BE2C (cell line): ENCODE results near the gene PPIB.

Experiments used
- DNase-seq: peaks from one replicate; pipeline ENCODE4 v3.0.0-alpha.2; 2020
- H3K27me3 ChIP-seq: fragments of 250-450 bp; sonication (Bioruptor Pico); 2 replicates; pipeline ENCODE4 v1.5.1; 2020; ENCODE audit warnings: mild to moderate bottlenecking
- H3K36me3 ChIP-seq: fragments of 250-450 bp; sonication (Bioruptor Pico); 2 replicates; pipeline ENCODE4 v1.5.1; 2020; ENCODE audit warnings: mild to moderate bottlenecking
- H3K4me1 ChIP-seq: fragments of 250-450 bp; sonication (Bioruptor Pico); 2 replicates; pipeline ENCODE4 v1.5.1; 2020
- H3K4me3 ChIP-seq: 2 replicates; pipeline ENCODE4 v1.5.1; 2011; ENCODE audit warnings: low read depth, low read length
- H3K9me3 ChIP-seq: fragments of 250-450 bp; sonication (Bioruptor Pico); 2 replicates; pipeline ENCODE4 v1.5.1; 2020
- TF ChIP-seq, protein P1 (sequence below): IDR thresholded peaks from 2 replicates; pipeline ENCODE4 v1.5.1; 2012; ENCODE audit warnings: mild to moderate bottlenecking, low read depth, low read length

Gene PPIB

DNA sequence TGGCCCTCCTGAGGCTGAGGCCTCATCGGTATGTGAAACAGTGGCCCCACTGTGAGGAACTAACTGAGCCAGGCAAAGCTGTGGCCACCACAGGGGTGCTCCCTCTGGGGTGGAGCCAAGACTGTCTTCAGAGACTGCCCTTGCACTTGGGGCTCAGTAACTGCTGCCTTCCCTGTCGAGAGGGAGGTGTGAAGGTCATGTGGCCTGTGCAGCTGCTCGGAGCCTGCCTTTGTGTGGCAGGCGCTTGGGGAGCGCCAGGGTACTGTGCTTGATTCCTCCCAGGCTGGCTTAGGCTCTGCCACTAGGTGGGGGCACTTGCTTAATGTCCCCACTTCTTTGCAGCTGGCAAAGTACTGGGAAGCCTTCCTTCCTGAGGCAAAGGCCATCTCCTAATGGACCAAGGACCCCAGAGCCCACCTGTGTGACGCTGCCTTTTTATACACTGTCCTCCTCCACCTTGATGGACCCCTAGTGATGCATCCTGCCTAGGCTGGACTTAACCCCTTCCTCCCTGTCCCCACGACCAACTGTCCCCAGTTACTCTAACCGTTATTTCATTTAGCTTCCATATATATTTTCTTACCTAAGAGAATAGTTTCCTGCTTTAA, 25.5 kb downstream of the PPIB start:
- Histone ChIP-seq H3K4me3 (no peak overlapping the region), H3K36me3 (peaks cover 56% of the 10 kb centered on the region), H3K27me3 (no peaks in the 10 kb centered on the region), H3K9me3 (no peaks in the 10 kb centered on the region), H3K4me1 (peaks cover 14% of the 10 kb centered on the region)
- no peak for DNase-seq
- TF ChIP-seq, protein P1, sequence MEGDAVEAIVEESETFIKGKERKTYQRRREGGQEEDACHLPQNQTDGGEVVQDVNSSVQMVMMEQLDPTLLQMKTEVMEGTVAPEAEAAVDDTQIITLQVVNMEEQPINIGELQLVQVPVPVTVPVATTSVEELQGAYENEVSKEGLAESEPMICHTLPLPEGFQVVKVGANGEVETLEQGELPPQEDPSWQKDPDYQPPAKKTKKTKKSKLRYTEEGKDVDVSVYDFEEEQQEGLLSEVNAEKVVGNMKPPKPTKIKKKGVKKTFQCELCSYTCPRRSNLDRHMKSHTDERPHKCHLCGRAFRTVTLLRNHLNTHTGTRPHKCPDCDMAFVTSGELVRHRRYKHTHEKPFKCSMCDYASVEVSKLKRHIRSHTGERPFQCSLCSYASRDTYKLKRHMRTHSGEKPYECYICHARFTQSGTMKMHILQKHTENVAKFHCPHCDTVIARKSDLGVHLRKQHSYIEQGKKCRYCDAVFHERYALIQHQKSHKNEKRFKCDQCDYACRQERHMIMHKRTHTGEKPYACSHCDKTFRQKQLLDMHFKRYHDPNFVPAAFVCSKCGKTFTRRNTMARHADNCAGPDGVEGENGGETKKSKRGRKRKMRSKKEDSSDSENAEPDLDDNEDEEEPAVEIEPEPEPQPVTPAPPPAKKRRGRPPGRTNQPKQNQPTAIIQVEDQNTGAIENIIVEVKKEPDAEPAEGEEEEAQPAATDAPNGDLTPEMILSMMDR = no peak

DNA sequence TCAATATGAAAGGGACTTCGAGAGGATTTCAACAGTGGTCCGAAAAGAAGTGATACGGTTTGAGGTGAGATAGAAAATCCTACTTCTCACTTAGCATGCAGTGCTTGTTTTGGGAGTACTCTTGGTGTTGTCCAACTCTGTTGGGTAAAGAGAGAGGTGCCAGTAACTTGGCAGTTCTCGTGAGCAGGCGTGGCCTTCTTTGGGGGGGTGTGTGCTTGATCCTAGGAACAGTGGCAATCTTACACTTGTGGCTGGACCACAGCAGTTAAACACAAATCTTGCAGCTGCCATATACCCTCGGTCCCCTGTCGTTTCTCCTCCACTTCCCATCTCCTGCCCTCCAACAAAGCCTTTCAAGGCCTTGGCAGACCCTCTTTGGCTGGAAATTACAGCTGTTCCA, 26.5 kb downstream of the PPIB start:
- DNase-seq = no peak
- H3K36me3 ChIP-seq = peaks cover 66% of the 10 kb centered on the region
- TF ChIP-seq, protein P1 = no peak

DNA sequence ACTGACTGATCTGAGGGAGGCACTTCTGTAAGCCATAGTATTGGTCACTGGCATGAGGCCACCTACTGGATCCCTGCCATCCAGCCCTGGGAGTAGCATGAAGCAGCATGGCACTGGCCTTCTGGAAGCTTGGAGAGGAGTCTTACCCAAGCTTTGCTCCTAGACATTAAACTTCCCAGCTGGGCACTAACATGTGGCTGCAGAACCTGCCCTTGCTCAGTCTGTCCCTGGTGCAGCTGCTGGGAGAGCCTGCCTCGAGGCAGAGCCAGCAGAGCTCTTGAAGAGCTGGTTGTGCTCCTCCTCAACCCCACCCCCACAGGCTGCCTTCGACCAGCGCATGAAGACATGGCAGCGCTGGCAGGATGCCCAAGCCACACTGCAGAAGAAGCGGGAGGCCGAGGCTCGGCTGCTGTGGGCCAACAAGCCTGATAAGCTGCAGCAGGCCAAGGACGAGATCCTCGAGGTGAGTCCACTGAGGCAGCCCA, 28.4 kb downstream of the PPIB start:
- peaks cover 77% of the 10 kb centered on the region for H3K36me3 ChIP-seq
- TF ChIP-seq, protein P1 = no peak
- DNase-seq = peak; percentile 92

More for the DNA sequence above, 26.5 kb downstream of the PPIB start:
- Histone ChIP-seq H3K4me3 (no peak overlapping the region), H3K9me3 (no peaks in the 10 kb centered on the region), H3K27me3 (no peaks in the 10 kb centered on the region), H3K4me1 (peaks cover 14% of the 10 kb centered on the region)

DNA sequence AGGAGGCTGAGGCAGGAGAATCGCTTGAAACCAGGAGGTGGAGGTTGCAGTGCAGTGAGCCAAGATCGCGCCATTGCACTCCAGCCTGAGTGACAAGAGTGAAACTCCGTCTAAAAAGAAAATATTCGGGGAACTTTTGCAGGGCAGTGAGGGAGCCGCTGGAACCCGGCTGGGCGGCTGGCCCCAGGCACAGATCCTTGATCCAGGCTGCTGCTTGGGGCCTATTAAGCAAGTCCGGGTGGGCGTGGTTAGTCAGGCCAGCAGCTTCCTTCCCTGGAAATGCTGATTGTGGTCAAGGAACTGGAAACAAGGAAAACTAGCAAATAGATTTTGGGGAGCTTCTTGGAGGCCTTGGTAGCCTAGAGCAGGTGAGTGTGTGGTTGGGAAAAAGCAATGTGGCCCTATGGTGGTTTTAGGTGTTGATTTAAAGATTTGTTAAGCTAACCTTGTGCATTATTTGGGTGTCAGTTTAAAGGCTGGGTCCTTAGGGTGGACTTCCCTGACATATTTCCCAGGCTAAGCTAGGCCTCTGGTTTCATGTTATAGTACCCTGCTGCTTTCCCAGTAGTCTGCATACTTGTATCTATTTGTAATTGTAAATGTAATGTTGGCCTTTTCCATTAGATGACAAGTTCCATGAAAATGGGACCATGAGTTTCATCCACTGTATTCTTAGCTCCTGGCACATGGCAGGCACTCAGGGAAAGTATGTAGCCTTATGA, 29.0 kb downstream of the PPIB start:
- no peak for DNase-seq
- Histone ChIP-seq H3K9me3 (no peaks in the 10 kb centered on the region), H3K4me1 (peaks cover 14% of the 10 kb centered on the region), H3K4me3 (no peak overlapping the region), H3K27me3 (no peaks in the 10 kb centered on the region), H3K36me3 (peaks cover 80% of the 10 kb centered on the region)
- TF ChIP-seq, protein P1 = no peak

More for the DNA sequence above, 28.4 kb downstream of the PPIB start:
- no peaks in the 10 kb centered on the region for H3K27me3 ChIP-seq
- H3K4me3 ChIP-seq = no peak overlapping the region
- H3K4me1 ChIP-seq = peaks cover 14% of the 10 kb centered on the region
- no peaks in the 10 kb centered on the region for H3K9me3 ChIP-seq

DNA sequence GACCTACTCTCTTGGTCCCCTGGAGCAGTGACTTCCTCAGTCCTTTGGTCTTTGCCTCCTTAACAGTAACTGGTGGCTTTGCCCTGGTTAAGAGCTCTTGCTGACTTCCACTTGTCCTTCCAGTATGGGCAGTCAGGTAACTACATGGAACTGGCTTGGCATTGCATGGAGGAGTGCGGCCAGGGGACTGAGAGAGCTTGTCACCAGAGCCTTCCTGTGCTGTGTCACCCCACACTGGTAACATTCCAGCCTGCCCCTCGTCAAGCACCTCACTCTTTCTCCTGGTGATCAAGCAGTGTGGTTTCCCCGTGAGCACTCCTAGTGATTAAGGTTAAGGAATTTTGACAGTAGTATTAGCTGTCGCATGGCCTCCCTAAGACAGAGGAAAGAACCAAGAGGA, 30.6 kb downstream of the PPIB start:
- no peak overlapping the region for H3K4me3 ChIP-seq
- TF ChIP-seq, protein P1 = no peak
- peaks cover 14% of the 10 kb centered on the region for H3K4me1 ChIP-seq
- DNase-seq = no peak
- H3K36me3 ChIP-seq = peaks cover 88% of the 10 kb centered on the region
- H3K9me3 ChIP-seq = no peaks in the 10 kb centered on the region
- H3K27me3 ChIP-seq = no peaks in the 10 kb centered on the region

DNA sequence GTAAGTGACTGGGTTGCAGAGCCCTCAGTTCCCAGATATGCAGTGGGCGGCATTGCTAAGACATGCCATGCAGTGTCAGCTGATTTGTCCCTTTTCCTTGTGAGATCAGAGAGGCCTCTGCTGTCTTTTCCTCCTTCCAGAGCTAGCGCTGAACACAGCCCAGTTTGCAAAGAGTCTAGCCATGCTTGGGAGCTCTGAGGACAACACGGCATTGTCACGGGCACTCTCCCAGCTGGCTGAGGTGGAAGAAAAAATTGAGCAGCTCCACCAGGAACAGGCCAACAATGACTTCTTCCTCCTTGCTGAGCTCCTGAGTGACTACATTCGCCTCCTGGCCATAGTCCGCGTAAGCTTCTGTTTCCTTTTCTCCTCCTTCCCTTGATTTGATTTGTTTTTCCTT, 31.3 kb downstream of the PPIB start:
- H3K4me3 ChIP-seq = no peak overlapping the region
- DNase-seq = no peak
- H3K27me3 ChIP-seq = no peaks in the 10 kb centered on the region
- peaks cover 87% of the 10 kb centered on the region for H3K36me3 ChIP-seq
- TF ChIP-seq, protein P1 = no peak
- H3K9me3 ChIP-seq = no peaks in the 10 kb centered on the region
- peaks cover 14% of the 10 kb centered on the region for H3K4me1 ChIP-seq
